GM12878 (cell line): ENCODE results near the gene CIP2A. TPM values are rescaled to one million over a fixed set of nuclear protein-coding genes. Genes with fewer than 3 reads are reported as not detected.
A peak's percentile ranks its signal among the peaks of the same experiment; 100 is the strongest.

Experiments used
- ATAC-seq: fragments of 200-7000 bp; cut with Tn5 transposase; 3 replicates; pipeline ENCODE4 v1.9.1; 2020; ENCODE audit warnings: mild to moderate bottlenecking, moderate library complexity
- BruUV-seq: library from RNA; stranded (reverse); fragments of 400-500 nt; replicated peaks from 2 replicates; lab custom pipeline; 2021; lab: Mats Ljungman, UMichigan
- CTCF ChIA-PET: fragments of 300-600 bp; sonication (Branson Sonifier 250); formaldehyde crosslinking; extraction: SDS; loops from one replicate; lab custom pipeline; 2021; ENCODE audit warnings: inconsistent platforms; lab: Yijun Ruan, JAX
- POLR2A ChIA-PET: fragments of 350-600 bp; formaldehyde crosslinking; extraction: SDS; loops from one replicate; lab custom pipeline; 2021; ENCODE audit warnings: inconsistent platforms; lab: Charles Lee
- RAD21 ChIA-PET: fragments of 300-600 bp; sonication (Branson Sonifier 250); formaldehyde crosslinking; loops from one replicate; lab custom pipeline; 2023; ENCODE audit warnings: antibody characterized with exemption; ENCODE audit not compliant: unreplicated experiment; lab: Charles Lee
- SMC1A ChIA-PET: fragments of 300-600 bp; sonication (Branson Sonifier 250); formaldehyde crosslinking; loops from one replicate; lab custom pipeline; 2023; ENCODE audit not compliant: unreplicated experiment, uncharacterized antibody; lab: Charles Lee
- DNase-seq: peaks from one replicate; pipeline ENCODE4 v3.0.0-alpha.2; 2011; ENCODE audit warnings: low read depth, low spot score
- FAIRE-seq: peaks from 3 replicates; lab custom pipeline; 2011; peaks lifted over from hg19 to GRCh38; lab: Jason Lieb, UNC
- H2AFZ ChIP-seq: 2 replicates; pipeline ENCODE4 v1.6.0; 2011; ENCODE audit warnings: low read depth, low read length, control low read depth; ENCODE audit not compliant: control insufficient read depth
- H3K27ac ChIP-seq: 2 replicates; pipeline ENCODE4 v1.5.1; 2011; ENCODE audit warnings: control low read depth; ENCODE audit not compliant: control insufficient read depth, insufficient read depth
- H3K27me3 ChIP-seq, 2 experiments: replicated peaks in 1 of 2; 2 replicates each; pipeline versions ENCODE4 v1.6.0 to v1.6.1; 2011; ENCODE audit warnings: low read length in 1 of 2; ENCODE audit not compliant: control insufficient read depth in 2 of 2, insufficient read depth in 2 of 2
- H3K36me3 ChIP-seq, 2 experiments: 2 replicates each; pipeline ENCODE4 v1.5.1; 2011; ENCODE audit warnings: low read length in 1 of 2; ENCODE audit not compliant: control insufficient read depth in 2 of 2, insufficient read depth in 2 of 2
- H3K4me1 ChIP-seq: 2 replicates; pipeline ENCODE4 v1.6.1; 2011; ENCODE audit warnings: mild to moderate bottlenecking, low read length, moderate library complexity, mixed read lengths; ENCODE audit not compliant: control insufficient read depth, insufficient read depth
- H3K4me2 ChIP-seq: 2 replicates; pipeline ENCODE4 v1.6.0; 2011; ENCODE audit warnings: control low read depth; ENCODE audit not compliant: control insufficient read depth, insufficient read depth
- H3K4me3 ChIP-seq: fragments of 200-600 bp; sonication (generic); 2 replicates; pipeline ENCODE4 v1.5.1; 2016
- H3K79me2 ChIP-seq: 2 replicates; pipeline ENCODE4 v1.6.0; 2011; ENCODE audit warnings: low read length; ENCODE audit not compliant: control insufficient read depth, insufficient read depth
- H3K9ac ChIP-seq: 2 replicates; pipeline ENCODE4 v1.8.0; 2011; ENCODE audit warnings: low read length, control low read depth, mixed read lengths; ENCODE audit not compliant: control insufficient read depth, insufficient read depth
- H3K9me3 ChIP-seq: replicated peaks from 3 replicates; pipeline ENCODE4 v1.5.1; 2011; ENCODE audit warnings: mild to moderate bottlenecking, low read length; ENCODE audit not compliant: control insufficient read depth, insufficient read depth
- H4K20me1 ChIP-seq: 2 replicates; pipeline ENCODE4 v1.6.0; 2011; ENCODE audit not compliant: control insufficient read depth, insufficient read depth
- ATF7 ChIP-seq: fragments of 450-650 bp; IDR thresholded peaks from 2 replicates; pipeline ENCODE4 v1.6.1; 2016; ENCODE audit warnings: low read depth, mild to moderate bottlenecking
- PML ChIP-seq: IDR thresholded peaks from 2 replicates; pipeline ENCODE4 v1.6.1; 2012; ENCODE audit warnings: low read length, inconsistent platforms
- SIN3A ChIP-seq: IDR thresholded peaks from 2 replicates; pipeline ENCODE4 v1.6.1; 2012; ENCODE audit warnings: low read depth, low read length, improper control_type of control experiment
- SKIL ChIP-seq: fragments of 450-650 bp; IDR thresholded peaks from 2 replicates; pipeline ENCODE4 v1.6.1; 2017; ENCODE audit warnings: mild to moderate bottlenecking, low read depth, inconsistent platforms; ENCODE audit not compliant: poor library complexity, severe bottlenecking
- in situ Hi-C: fragments of 300-500 bp; cut with MboI; formaldehyde crosslinking; loops from 9 replicates; pipeline ENCODE4 v1.14.3; 2018; ENCODE audit warnings: mixed read lengths
- intact Hi-C: fragments of 100-400 bp; cut with micrococcal nuclease; formaldehyde crosslinking; loops from one replicate; pipeline ENCODE4 v1.14.2; 2022; ENCODE audit not compliant: unreplicated experiment
- polyA plus RNA-seq, 11 experiments: library from polyadenylated mRNA; depleted of rRNA in 4 of 11; unstranded in 6 of 11; stranded (reverse) in 5 of 11; fragments of >200 nt; fragmentation: Nextera tagmentation in 4 of 11; fragmentation: Illumina TruSeq in 1 of 11; extraction: Ambion mirVana in 4 of 11; extraction: Trizol in 1 of 11; gene quantifications; 1 replicate in 1 of 11; 2 replicates in 10 of 11; pipeline versions ENCODE4 v1.2.1 to v1.2.3, GENCODE V29; 2011 to 2016; ENCODE audit warnings: inconsistent platforms in 2 of 11, missing spikeins in 2 of 11, low read depth in 1 of 11
- total RNA-seq, 4 experiments: library from RNA; depleted of rRNA in 3 of 4; stranded (reverse); fragments of >200 nt in 3 of 4; fragmentation: Illumina TruSeq in 1 of 4; extraction: Trizol in 1 of 4; gene quantifications; 2 replicates each; pipeline versions ENCODE4 v1.2.1 to v1.2.3, GENCODE V29; 2013 to 2021

CIP2A gene
- total and polyA plus RNA-seq, 10 of the 15 experiments (the other 5 are each of a cell fraction or from before 2014, with no cell fraction given) = 12.5 to 29.7 (median 26.5) TPM

- no peak for TF ChIP-seq PML
- no peak for TF ChIP-seq SKIL
Measured at GRCh38 chr3:108509263-108509662, 80.0 kb downstream of the CIP2A start (continued).

- no peak overlapping the region for H3K4me2 ChIP-seq
- ChIA-PET CTCF (interaction anchor here (0.6 to 4.6 kb wide), 5 partner anchors 12 to 516 kb away, joined by 3 to 32 read pairs (median 3); no protein-coding TSS in a partner anchor), RAD21 (interaction anchor here (1.4 kb wide), 1 partner anchor 44 kb away, joined by 7 read pairs; no protein-coding TSS in a partner anchor), POLR2A (no interaction called here)
- H3K27ac ChIP-seq = no peak overlapping the region
- FAIRE-seq = no peak
- H3K9ac ChIP-seq = no peak overlapping the region
- no TSS peak for BruUV-seq
- no peaks in the 10 kb centered on the region for H3K9me3 ChIP-seq
- H3K36me3 ChIP-seq = no peaks in the 10 kb centered on the region
- no peaks in the 10 kb centered on the region for H3K79me2 ChIP-seq
- intact Hi-C loops = no loop called here
- H3K4me1 ChIP-seq = no peaks in the 10 kb centered on the region
- no peak overlapping the region for H2AFZ ChIP-seq
- H3K4me3 ChIP-seq = no peak overlapping the region
- TF ChIP-seq SIN3A = no peak
- TF ChIP-seq ATF7 = 0 out of 2 replicates have a peak, but pooled peaks have one; percentile 37
- TF ChIP-seq, all 136 proteins: peak for 1
- Histone ChIP-seq H3K27me3 (no peaks in the 10 kb centered on the region), H4K20me1 (no peaks in the 10 kb centered on the region)
- in situ Hi-C loops = no loop called here
- ATAC-seq (peak; percentile 59), DNase-seq (no peak)
- SMC1A ChIA-PET = interaction anchor here (0.6 to 1.7 kb wide), 2 partner anchors 19 to 44 kb away, joined by 3 to 6 read pairs; no protein-coding TSS in a partner anchor
Measured at GRCh38 chr3:108507902-108508301, 81.3 kb downstream of the CIP2A start.
